ENCODE measurements around the gene C10orf105. TPM values are rescaled to one million over a fixed set of nuclear protein-coding genes. Genes with fewer than 3 reads are reported as not detected.
A peak's percentile ranks its signal among the peaks of the same experiment; 100 is the strongest.

The C10orf105 gene
- total and polyA plus RNA-seq, 7 experiments from 2014 or later = 0.13 to 1.0 (median 0.19) TPM; not detected in 2

DNA sequence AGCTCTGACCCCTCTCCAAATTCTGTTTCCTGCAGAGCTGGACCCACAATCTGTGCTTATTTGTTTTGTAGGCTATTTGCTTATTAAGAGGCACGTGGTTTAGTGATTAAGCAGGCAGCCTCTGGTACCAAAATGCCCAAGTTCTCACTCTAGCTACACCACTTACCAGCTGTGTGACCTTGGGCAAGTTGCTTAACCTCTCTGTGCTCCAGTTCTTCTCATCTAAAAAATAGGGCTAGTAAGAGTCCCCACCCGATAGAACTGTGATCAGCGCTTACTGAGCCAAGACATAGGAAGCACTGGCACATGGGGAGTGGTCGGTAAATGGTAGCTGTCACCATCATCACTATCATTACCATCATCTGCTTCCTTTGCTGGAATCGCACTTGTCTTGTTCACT is 20.8 kb downstream of the C10orf105 start:
- Histone ChIP-seq H3K27ac (ENCODE audit: low read depth, low read length) (no peak overlapping the region), H3K27me3 (ENCODE audit: control insufficient read depth in 2 of 2, insufficient read depth in 2 of 2, low read length in 2 of 2) (no peaks in the 10 kb centered on the region), H3K36me3 (ENCODE audit: control insufficient read depth in 2 of 3, insufficient read depth in 3 of 3, low read length in 3 of 3) (no peaks in the 10 kb centered on the region), H3K9me3 (ENCODE audit: control insufficient read depth in 2 of 3, low read length in 3 of 3) (no peaks in the 10 kb centered on the region), H3K4me1 (ENCODE audit: control insufficient read depth in 2 of 2, insufficient read depth in 2 of 2, low read length in 2 of 2) (peaks cover 20 to 50% of the 10 kb centered on the region in 2 donors), H3K4me3 (ENCODE audit: low read length) (no peak overlapping the region)
- H3K36me3 Mint-ChIP-seq = no peaks in the 10 kb centered on the region
- peaks cover 6 to 38% (median 24%) of the 10 kb centered on the region in 7 donors for H3K4me1 Mint-ChIP-seq
- ChIA-PET CTCF (interaction anchor here (0.7 to 3.4 kb wide), 11 partner anchors 8 to 410 kb away, joined by 3 to 33 read pairs (median 3); partner anchors contain the start of gene VSIR), POLR2A (interaction anchor here (1.2 to 1.4 kb wide), 3 partner anchors 12 to 75 kb away, joined by 3 to 4 read pairs (median 3); partner anchors contain the start of gene VSIR)
- ATAC-seq (no peak), DNase-seq (no peak)
- intact Hi-C loops (cut with micrococcal nuclease) = no loop called here
- H3K9me3 Mint-ChIP-seq = no peaks in the 10 kb centered on the region
- H3K27ac Mint-ChIP-seq = peak overlapping the region in 1 of 9 donors; percentile 11
- H3K27me3 Mint-ChIP-seq = no peaks in the 10 kb centered on the region
- peak overlapping the region in 2 of 10 donors; percentile 1 to 8 for H3K4me3 Mint-ChIP-seq

DNA sequence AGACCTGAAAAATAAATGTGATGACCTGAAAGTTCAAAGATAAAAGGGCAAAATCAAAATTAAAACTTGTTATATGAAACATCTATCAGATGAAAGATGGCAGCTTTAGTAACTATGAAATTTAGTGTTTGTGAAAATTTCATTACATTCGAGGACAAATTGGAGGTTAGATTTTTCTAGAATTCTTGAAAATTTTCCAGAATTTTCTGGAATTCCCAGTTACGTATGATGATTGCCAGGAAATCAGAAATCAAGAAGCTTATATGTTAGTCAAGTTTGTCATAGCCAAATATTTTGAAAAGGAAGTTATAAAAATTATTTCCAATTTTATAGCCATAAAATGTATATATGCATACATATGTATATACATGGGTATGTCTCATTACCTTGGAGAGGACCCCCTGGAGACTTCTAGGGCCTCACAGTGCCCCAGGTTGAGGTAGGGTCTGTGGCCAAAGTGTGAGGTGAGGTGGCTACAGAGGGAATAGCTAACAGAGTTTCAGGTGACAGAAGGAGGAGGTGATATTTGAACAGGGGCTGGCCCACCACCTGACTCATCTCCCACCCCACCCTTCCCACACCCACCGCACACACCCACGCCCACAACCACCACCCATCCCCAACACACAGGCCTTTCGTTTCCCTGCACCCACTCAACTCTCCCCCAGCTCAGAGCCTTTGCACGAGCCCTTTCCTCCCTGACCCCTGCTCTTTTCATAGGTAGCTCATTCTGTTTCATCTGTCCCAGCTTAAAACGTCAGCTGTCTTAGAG is 21.5 kb downstream of the C10orf105 start:
- Histone ChIP-seq H3K4me3 (ENCODE audit: low read length) (no peak overlapping the region), H3K27me3 (ENCODE audit: control insufficient read depth in 2 of 2, insufficient read depth in 2 of 2, low read length in 2 of 2) (no peaks in the 10 kb centered on the region), H3K27ac (ENCODE audit: low read depth, low read length) (no peak overlapping the region), H3K36me3 (ENCODE audit: control insufficient read depth in 2 of 3, insufficient read depth in 3 of 3, low read length in 3 of 3) (no peaks in the 10 kb centered on the region), H3K9me3 (ENCODE audit: control insufficient read depth in 2 of 3, low read length in 3 of 3) (no peaks in the 10 kb centered on the region), H3K4me1 (ENCODE audit: control insufficient read depth in 2 of 2, insufficient read depth in 2 of 2, low read length in 2 of 2) (peaks cover 23 to 50% of the 10 kb centered on the region in 2 donors)
- Mint-ChIP-seq H3K27ac (peak overlapping the region in 3 of 9 donors; percentile 11 to 73 (median 17)), H3K9me3 (no peaks in the 10 kb centered on the region), H3K4me3 (peak overlapping the region in 1 of 10 donors; percentile 8), H3K4me1 (peaks cover 6 to 41% (median 28%) of the 10 kb centered on the region in 7 donors), H3K36me3 (no peaks in the 10 kb centered on the region), H3K27me3 (no peaks in the 10 kb centered on the region)
- intact Hi-C loops (cut with micrococcal nuclease) = loop anchor here in 1 of 2 donors (2.0 kb wide), 1 partner anchor 301 kb away; the partner anchor contains the start of gene CDH23
- ATAC-seq = peak; percentile 22
- ChIA-PET POLR2A (interaction anchor here (0.6 to 1.2 kb wide), 5 partner anchors 13 to 180 kb away, joined by 3 to 4 read pairs (median 3); no protein-coding TSS in a partner anchor), CTCF (interaction anchor here (0.7 to 3.4 kb wide), 15 partner anchors 9 to 422 kb away, joined by 3 to 33 read pairs (median 4); partner anchors contain the start of gene VSIR)
- DNase-seq = peak in 1 of 9 donors; percentile 50

DNA sequence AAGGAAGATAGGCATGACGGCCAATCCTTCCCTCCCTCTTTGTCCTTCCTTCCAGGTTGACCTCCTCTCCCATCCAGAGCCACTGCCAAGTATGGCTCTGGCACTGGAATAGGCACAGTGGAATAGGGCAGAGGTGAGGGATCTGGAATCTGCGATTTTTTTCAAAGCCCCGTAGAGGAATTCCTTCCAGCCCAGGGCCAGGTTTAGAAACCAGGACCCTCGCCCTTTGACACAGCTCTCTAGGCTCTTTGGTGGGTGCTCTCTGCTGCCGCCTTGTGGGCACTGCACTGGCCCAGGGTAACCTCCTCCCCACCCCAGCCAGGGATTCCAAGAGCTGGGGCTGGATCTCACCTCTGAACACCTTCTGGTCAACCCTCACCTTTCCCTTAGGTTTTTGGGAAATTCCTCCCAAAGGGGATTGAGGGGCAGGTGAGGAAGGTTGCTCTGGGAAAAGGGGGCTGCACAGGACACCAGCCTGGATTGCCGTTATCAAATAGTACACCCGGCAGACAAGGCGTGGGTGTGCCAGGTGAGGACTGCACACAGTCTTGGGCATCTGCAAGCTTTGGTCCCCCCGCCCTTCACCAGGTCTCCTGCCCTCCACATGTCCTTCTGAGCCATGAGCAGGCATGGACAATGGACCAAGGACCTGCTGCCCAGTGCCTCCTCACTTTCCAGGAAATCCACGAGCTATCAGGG is 22.8 kb downstream of the C10orf105 start:
- ATAC-seq (peak; percentile 70), DNase-seq (peak; percentile 36 to 71 (median 54))
- peaks cover 23 to 50% of the 10 kb centered on the region in 2 donors for H3K4me1 ChIP-seq (ENCODE audit: control insufficient read depth in 2 of 2, insufficient read depth in 2 of 2, low read length in 2 of 2)
- POLR2A ChIA-PET = interaction anchor here (0.6 to 1.7 kb wide), 5 partner anchors 39 to 79 kb away, joined by 3 to 7 read pairs (median 4); partner anchors contain the start of gene VSIR
- no peak overlapping the region for H3K27ac ChIP-seq (ENCODE audit: low read depth, low read length)
- no peaks in the 10 kb centered on the region for H3K36me3 Mint-ChIP-seq
- H3K27ac Mint-ChIP-seq = peak overlapping the region in 1 of 9 donors; percentile 38
- no peaks in the 10 kb centered on the region for H3K27me3 ChIP-seq (ENCODE audit: control insufficient read depth in 2 of 2, insufficient read depth in 2 of 2, low read length in 2 of 2)
- H3K4me1 Mint-ChIP-seq = peaks cover 6 to 41% (median 25%) of the 10 kb centered on the region in 7 donors
- CTCF ChIA-PET = interaction anchor here (0.6 to 3.4 kb wide), 26 partner anchors 10 to 382 kb away, joined by 3 to 33 read pairs (median 4); partner anchors contain the start of genes C10orf105 and VSIR
- peaks cover 0 to 2% (median 0%) of the 10 kb centered on the region in 11 donors for H3K9me3 Mint-ChIP-seq
- H3K4me3 Mint-ChIP-seq = peak overlapping the region in 2 of 10 donors; percentile 16 to 48
- no peaks in the 10 kb centered on the region for H3K36me3 ChIP-seq (ENCODE audit: control insufficient read depth in 2 of 3, insufficient read depth in 3 of 3, low read length in 3 of 3)
- H3K9me3 ChIP-seq (ENCODE audit: control insufficient read depth in 2 of 3, low read length in 3 of 3) = no peaks in the 10 kb centered on the region
- H3K4me3 ChIP-seq (ENCODE audit: low read length) = no peak overlapping the region
- H3K27me3 Mint-ChIP-seq = no peaks in the 10 kb centered on the region
- intact Hi-C loops (cut with micrococcal nuclease) = loop anchor here (1.0 to 2.0 kb wide), 4 partner anchors 77 to 382 kb away; partner anchors contain the start of genes VSIR (in 2 of the 2) and CDH23 (in 1 of the 2)

DNA sequence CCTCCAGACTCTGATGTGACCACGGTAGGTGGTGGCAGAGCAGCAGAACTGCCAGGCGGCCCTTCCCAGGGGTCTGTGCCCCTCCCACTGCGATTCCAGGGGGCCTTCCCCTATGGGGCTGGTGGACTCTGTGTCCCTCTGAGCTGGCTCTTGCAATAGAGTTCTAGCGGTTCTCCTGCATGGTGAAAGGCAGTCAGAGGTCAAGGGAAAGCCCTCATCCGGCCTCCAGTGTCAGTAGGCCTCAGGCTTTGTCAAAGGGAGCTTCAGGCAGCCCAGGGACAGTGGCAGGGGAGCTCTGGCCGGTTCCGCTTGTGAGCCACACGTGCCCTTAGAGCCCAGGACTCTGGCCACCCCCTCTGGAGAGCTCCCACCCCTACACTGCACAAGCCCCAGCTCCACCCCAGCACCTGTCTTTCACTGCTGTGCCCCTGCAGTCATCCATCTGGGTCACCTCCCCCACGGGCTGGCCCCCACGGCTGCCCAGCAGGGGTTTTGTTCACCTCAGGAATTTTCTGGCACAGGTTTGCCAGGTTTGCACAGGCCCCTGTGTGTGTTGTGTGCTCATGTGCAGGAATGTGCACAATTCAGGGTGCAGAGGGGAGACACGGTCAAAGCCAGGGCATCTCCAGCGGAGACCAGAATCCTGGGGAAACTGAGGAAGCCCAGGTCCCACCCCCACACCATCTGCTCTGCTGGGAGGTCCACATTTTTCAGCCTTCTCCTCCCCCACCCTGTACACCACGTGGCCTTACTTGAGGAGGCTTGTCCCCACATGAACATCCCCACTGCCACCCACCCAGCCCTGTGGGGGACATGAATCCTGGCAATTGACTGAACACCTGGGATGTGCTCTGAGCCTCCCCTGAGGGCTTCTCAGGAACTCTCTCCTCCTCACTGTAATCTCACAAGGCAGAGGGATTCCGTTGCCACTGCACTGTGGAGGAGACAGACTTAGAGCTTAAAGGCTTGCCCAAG is 23.8 kb downstream of the C10orf105 start:
- ChIA-PET POLR2A (interaction anchor here (0.9 to 1.7 kb wide), 5 partner anchors 12 to 78 kb away, joined by 3 to 15 read pairs (median 4); partner anchors contain the start of gene VSIR), CTCF (interaction anchor here (0.8 to 3.4 kb wide), 24 partner anchors 9 to 381 kb away, joined by 3 to 34 read pairs (median 5); partner anchors contain the start of genes C10orf105 and VSIR)
- intact Hi-C loops (cut with micrococcal nuclease) = loop anchor here (1.0 to 2.0 kb wide), 4 partner anchors 78 to 381 kb away; partner anchors contain the start of genes VSIR (in 2 of the 2) and CDH23 (in 1 of the 2)
- H3K27ac Mint-ChIP-seq = peak overlapping the region in 3 of 9 donors; percentile 12 to 77 (median 23)
- H3K27ac ChIP-seq (ENCODE audit: low read depth, low read length) = no peak overlapping the region
- H3K4me1 ChIP-seq (ENCODE audit: control insufficient read depth in 2 of 2, insufficient read depth in 2 of 2, low read length in 2 of 2) = peaks cover 23 to 50% of the 10 kb centered on the region in 2 donors
- no peaks in the 10 kb centered on the region for H3K9me3 ChIP-seq (ENCODE audit: control insufficient read depth in 2 of 3, low read length in 3 of 3)
- peaks cover 0 to 4% (median 0%) of the 10 kb centered on the region in 5 donors for H3K36me3 Mint-ChIP-seq
- H3K4me1 Mint-ChIP-seq = peaks cover 12 to 41% (median 25%) of the 10 kb centered on the region in 7 donors
- H3K4me3 ChIP-seq (ENCODE audit: low read length) = no peak overlapping the region
- peaks cover 0 to 4% (median 0%) of the 10 kb centered on the region in 11 donors for H3K9me3 Mint-ChIP-seq
- H3K36me3 ChIP-seq (ENCODE audit: control insufficient read depth in 2 of 3, insufficient read depth in 3 of 3, low read length in 3 of 3) = no peaks in the 10 kb centered on the region
- H3K4me3 Mint-ChIP-seq = peak overlapping the region in 5 of 10 donors; percentile 3 to 77 (median 73)
- no peaks in the 10 kb centered on the region for H3K27me3 ChIP-seq (ENCODE audit: control insufficient read depth in 2 of 2, insufficient read depth in 2 of 2, low read length in 2 of 2)
- ATAC-seq (no peak), DNase-seq (no peak)
- H3K27me3 Mint-ChIP-seq = no peaks in the 10 kb centered on the region

DNA sequence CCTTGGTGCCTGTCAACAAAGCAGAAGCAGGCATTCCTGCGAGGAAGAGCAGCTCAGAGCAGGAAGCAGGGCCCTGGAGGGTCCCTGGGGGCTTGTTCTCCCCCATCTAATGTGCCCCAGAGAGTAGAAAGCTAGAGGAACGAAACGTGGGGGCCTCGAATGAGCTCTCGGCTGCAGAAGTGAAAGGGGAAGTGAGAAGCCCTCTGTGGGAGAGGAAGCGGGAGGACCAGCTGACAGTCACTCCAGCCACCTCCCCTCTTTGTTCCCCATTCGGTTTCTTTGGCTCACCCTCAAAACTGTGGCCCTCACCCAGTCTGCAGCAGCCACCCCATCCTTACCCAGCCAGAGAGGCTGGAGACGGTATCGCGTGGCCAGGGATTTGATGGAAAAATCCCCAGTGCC is 25.0 kb downstream of the C10orf105 start:
- ChIA-PET CTCF (interaction anchor here (0.7 to 3.2 kb wide), 9 partner anchors 9 to 382 kb away, joined by 3 to 34 read pairs (median 3); no protein-coding TSS in a partner anchor), POLR2A (interaction anchor here (0.8 to 1.7 kb wide), 11 partner anchors 11 to 79 kb away, joined by 3 to 15 read pairs (median 4); partner anchors contain the start of gene VSIR)
- Histone ChIP-seq H3K27ac (ENCODE audit: low read depth, low read length) (peak overlapping the region; percentile 18), H3K36me3 (ENCODE audit: control insufficient read depth in 2 of 3, insufficient read depth in 3 of 3, low read length in 3 of 3) (no peaks in the 10 kb centered on the region), H3K4me3 (ENCODE audit: low read length) (peak overlapping the region; percentile 28), H3K4me1 (ENCODE audit: control insufficient read depth in 2 of 2, insufficient read depth in 2 of 2, low read length in 2 of 2) (peaks cover 23 to 47% of the 10 kb centered on the region in 2 donors), H3K27me3 (ENCODE audit: control insufficient read depth in 2 of 2, insufficient read depth in 2 of 2, low read length in 2 of 2) (no peaks in the 10 kb centered on the region), H3K9me3 (ENCODE audit: control insufficient read depth in 2 of 3, low read length in 3 of 3) (no peaks in the 10 kb centered on the region)
- DNase-seq (peak in 5 of 9 donors; percentile 31 to 44 (median 36)), ATAC-seq (peak; percentile 84)
- Mint-ChIP-seq H3K9me3 (peaks cover 0 to 4% (median 0%) of the 10 kb centered on the region in 11 donors), H3K36me3 (peaks cover 0 to 4% (median 0%) of the 10 kb centered on the region in 5 donors), H3K27me3 (no peaks in the 10 kb centered on the region), H3K4me3 (peak overlapping the region; percentile 55 to 80 (median 74)), H3K27ac (peak overlapping the region; percentile 66 to 91 (median 80)), H3K4me1 (peaks cover 12 to 41% (median 25%) of the 10 kb centered on the region in 7 donors)
- intact Hi-C loops (cut with micrococcal nuclease) = loop anchor here in 1 of 2 donors (1.0 kb wide), 1 partner anchor 157 kb away; the partner anchor contains the start of gene PSAP

Data from naive thymus-derived CD4-positive, alpha-beta T cell (primary cell).